ENCODE results near the gene TELO2.

DNA sequence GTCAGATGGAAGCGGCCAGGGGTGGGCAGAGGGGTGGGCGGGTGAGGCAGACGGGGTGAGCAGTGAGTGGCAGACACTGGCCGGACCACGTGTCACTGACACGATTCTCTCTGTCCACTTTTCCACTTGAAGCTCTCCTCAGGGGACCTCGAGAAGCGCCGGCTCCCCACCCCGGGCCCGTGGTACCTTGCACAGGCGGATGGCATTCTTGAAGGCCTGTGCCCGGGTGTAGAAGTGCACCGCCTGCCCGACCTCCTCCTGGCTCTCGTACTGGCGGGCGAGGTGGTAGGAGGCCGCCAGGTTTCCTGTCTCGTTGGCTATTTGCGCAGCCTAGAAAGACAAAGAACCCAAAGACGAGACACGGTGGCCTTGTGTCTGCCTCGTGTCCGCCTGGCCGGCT is 31.2 kb downstream of the TELO2 start:
- no peak for TF ChIP-seq EZH2 (IDR thresholded peaks at IDR 0.05; ENCODE audit: borderline replicate concordance, low read length)
- TF ChIP-seq, protein P1, sequence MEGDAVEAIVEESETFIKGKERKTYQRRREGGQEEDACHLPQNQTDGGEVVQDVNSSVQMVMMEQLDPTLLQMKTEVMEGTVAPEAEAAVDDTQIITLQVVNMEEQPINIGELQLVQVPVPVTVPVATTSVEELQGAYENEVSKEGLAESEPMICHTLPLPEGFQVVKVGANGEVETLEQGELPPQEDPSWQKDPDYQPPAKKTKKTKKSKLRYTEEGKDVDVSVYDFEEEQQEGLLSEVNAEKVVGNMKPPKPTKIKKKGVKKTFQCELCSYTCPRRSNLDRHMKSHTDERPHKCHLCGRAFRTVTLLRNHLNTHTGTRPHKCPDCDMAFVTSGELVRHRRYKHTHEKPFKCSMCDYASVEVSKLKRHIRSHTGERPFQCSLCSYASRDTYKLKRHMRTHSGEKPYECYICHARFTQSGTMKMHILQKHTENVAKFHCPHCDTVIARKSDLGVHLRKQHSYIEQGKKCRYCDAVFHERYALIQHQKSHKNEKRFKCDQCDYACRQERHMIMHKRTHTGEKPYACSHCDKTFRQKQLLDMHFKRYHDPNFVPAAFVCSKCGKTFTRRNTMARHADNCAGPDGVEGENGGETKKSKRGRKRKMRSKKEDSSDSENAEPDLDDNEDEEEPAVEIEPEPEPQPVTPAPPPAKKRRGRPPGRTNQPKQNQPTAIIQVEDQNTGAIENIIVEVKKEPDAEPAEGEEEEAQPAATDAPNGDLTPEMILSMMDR (IDR thresholded peaks at IDR 0.05; ENCODE audit: low read length) = no peak
